ENCODE data around the gene FAM110C.

FAM110C gene

GRCh38 chr2:46471-47345 is at the start of gene FAM110C:
FAM110C (minus strand) TSS chr2:46505; CDS start chr2:46385, 120 bp downstream.
- no peak for TF ChIP-seq CTCF (IDR thresholded peaks at IDR 0.05; ENCODE audit: borderline replicate concordance, insufficient read depth, low read depth, low read length)
- H3K4me3 ChIP-seq (ENCODE audit: low read depth, low read length): no peak within 1 kb of the TSS

- TF ChIP-seq CTCF (IDR thresholded peaks at IDR 0.05; ENCODE audit: borderline replicate concordance, insufficient read depth, low read depth, low read length): no peak
Measured at GRCh38 chr2:92326-92725, 46.0 kb upstream of the FAM110C start.

GRCh38 chr2:90645-91312 is 44.5 kb upstream of the FAM110C start:
- no peak for TF ChIP-seq CTCF (IDR thresholded peaks at IDR 0.05; ENCODE audit: borderline replicate concordance, insufficient read depth, low read depth, low read length)
- H3K4me3 ChIP-seq (ENCODE audit: low read depth, low read length): no peak overlapping the region

More at GRCh38 chr2:92326-92725, 46.0 kb upstream of the FAM110C start:
- H3K4me3 ChIP-seq (ENCODE audit: low read depth, low read length): no peak overlapping the region

DNA sequence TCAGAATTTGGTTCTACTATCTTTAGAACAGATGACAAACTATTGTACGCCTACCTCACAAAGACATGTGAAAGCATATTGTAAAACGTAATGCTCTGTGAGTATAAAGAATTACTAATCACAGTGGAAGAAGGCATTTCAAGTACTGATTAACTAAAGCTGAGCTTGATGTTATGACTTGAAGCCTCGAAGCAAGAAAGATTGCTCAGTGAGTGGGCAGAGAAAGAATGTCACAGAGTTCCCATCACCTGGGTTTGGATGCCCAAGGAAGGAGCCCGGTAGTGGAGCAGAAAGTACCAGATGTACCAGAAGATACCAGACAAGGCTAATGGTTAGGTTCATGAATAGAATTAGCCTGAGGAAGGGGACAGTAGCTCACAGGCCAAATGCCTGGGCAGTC is 39.5 kb upstream of the FAM110C start:
- H3K4me3 ChIP-seq (ENCODE audit: low read depth, low read length): no peak overlapping the region
- no peak for TF ChIP-seq CTCF (IDR thresholded peaks at IDR 0.05; ENCODE audit: borderline replicate concordance, insufficient read depth, low read depth, low read length)

- TF ChIP-seq CTCF (IDR thresholded peaks at IDR 0.05; ENCODE audit: borderline replicate concordance, insufficient read depth, low read depth, low read length): no peak
- H3K4me3 ChIP-seq (ENCODE audit: low read depth, low read length): no peak overlapping the region
Measured at GRCh38 chr2:84121-84520, 37.8 kb upstream of the FAM110C start.

DNA sequence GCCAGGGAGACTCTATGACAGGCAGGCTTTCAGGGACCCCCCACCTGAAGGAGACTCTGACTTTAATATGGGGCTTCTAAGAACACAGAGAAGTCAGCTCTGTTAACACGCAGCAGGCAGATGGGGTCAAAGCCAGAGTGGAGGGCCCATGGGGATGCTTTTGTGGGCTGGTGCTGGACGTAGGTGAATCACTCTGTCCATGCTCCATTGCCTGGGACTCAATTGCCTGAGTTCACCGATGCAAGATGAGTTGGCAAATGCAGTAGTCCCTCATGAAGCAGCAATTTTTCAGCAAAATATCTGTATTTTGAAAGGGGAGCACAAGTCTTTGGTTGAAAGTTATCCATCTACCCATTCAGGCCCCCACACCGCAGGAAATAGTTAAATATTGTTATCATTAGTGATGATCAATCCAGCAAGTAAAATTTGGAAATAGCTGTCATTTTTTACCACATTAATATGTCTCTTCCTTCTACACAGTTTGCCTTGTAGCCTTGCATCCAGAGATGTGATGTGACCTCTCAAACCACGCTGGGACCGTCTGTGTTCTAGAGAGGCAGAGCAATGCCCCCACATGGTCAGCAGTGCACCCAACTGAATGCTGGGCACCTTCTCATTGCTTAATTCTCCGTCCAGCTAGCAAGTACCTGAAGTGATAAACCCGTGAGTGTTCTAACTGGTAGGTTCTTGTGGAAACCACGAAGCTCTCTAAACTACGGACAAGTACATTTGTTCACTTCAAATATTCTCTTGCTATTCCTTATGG is 34.8 kb upstream of the FAM110C start:
- TF ChIP-seq CTCF (IDR thresholded peaks at IDR 0.05; ENCODE audit: borderline replicate concordance, insufficient read depth, low read depth, low read length): no peak
- H3K4me3 ChIP-seq (ENCODE audit: low read depth, low read length): no peak overlapping the region
